Nephron (organoid): ENCODE data around the gene CTNNA3.

Experiments
- H3K27ac Mint-ChIP-seq, 3 experiments: 2 replicates each; pipeline ENCODE4 v1.8.0; 2020; ENCODE audit warnings: mixed read lengths in 3 of 3, mild to moderate bottlenecking in 2 of 3, moderate library complexity in 1 of 3
- H3K27me3 Mint-ChIP-seq: 2 replicates; pipeline ENCODE4 v1.8.0; 2021; ENCODE audit warnings: low read depth, mild to moderate bottlenecking, moderate library complexity, mixed read lengths
- H3K36me3 Mint-ChIP-seq: 2 replicates; pipeline ENCODE4 v1.8.0; 2020; ENCODE audit warnings: low read depth, mixed read lengths
- H3K4me1 Mint-ChIP-seq: 2 replicates; pipeline ENCODE4 v1.8.0; 2020; ENCODE audit warnings: mixed read lengths
- H3K4me3 Mint-ChIP-seq, 3 experiments: 2 replicates each; pipeline ENCODE4 v1.8.0; 2020; ENCODE audit warnings: mild to moderate bottlenecking in 3 of 3, mixed read lengths in 3 of 3, moderate library complexity in 2 of 3
- H3K9me3 Mint-ChIP-seq: 2 replicates; pipeline ENCODE4 v1.8.0; 2020; ENCODE audit warnings: mixed read lengths
- CTCF ChIP-seq, 3 experiments: fragments of 200-600 bp; sonication (generic); IDR thresholded peaks; one replicate each; pipeline ENCODE4 v1.5.0; 2021; ENCODE audit warnings: antibody characterized with exemption in 3 of 3; ENCODE audit not compliant: unreplicated experiment in 3 of 3

The CTNNA3 gene

GRCh38 chr10:66513504-66513903, 1182.5 kb downstream of the CTNNA3 start:
- TF ChIP-seq CTCF (IDR thresholded peaks at IDR 0.05; ENCODE audit: unreplicated experiment in 3 of 3) = no peak
- H3K36me3 Mint-ChIP-seq = no peaks in the 10 kb centered on the region

GRCh38 chr10:66505003-66505657, 1190.9 kb downstream of the CTNNA3 start:
- no peak for TF ChIP-seq CTCF (IDR thresholded peaks at IDR 0.05; ENCODE audit: unreplicated experiment in 3 of 3)
- peaks cover 4% of the 10 kb centered on the region for H3K27me3 Mint-ChIP-seq
- H3K9me3 Mint-ChIP-seq = no peaks in the 10 kb centered on the region
- H3K4me3 Mint-ChIP-seq = no peak overlapping the region
- no peak overlapping the region for H3K27ac Mint-ChIP-seq
- H3K4me1 Mint-ChIP-seq = no peaks in the 10 kb centered on the region
- no peaks in the 10 kb centered on the region for H3K36me3 Mint-ChIP-seq

More at GRCh38 chr10:66513504-66513903, 1182.5 kb downstream of the CTNNA3 start:
- Mint-ChIP-seq H3K9me3 (no peaks in the 10 kb centered on the region), H3K4me1 (no peaks in the 10 kb centered on the region), H3K4me3 (no peak overlapping the region), H3K27me3 (no peaks in the 10 kb centered on the region), H3K27ac (no peak overlapping the region)

GRCh38 chr10:66501356-66501755, 1194.6 kb downstream of the CTNNA3 start:
- H3K36me3 Mint-ChIP-seq = no peaks in the 10 kb centered on the region
- TF ChIP-seq CTCF (IDR thresholded peaks at IDR 0.05; ENCODE audit: unreplicated experiment in 3 of 3) = no peak
- peaks cover 4% of the 10 kb centered on the region for H3K27me3 Mint-ChIP-seq
- H3K4me1 Mint-ChIP-seq = no peaks in the 10 kb centered on the region
- H3K4me3 Mint-ChIP-seq = no peak overlapping the region
- no peaks in the 10 kb centered on the region for H3K9me3 Mint-ChIP-seq
- H3K27ac Mint-ChIP-seq = no peak overlapping the region

GRCh38 chr10:66483966-66484365, 1212.0 kb downstream of the CTNNA3 start:
- no peaks in the 10 kb centered on the region for H3K36me3 Mint-ChIP-seq
- no peak for TF ChIP-seq CTCF (IDR thresholded peaks at IDR 0.05; ENCODE audit: unreplicated experiment in 3 of 3)
- no peak overlapping the region for H3K4me3 Mint-ChIP-seq
- no peak overlapping the region for H3K27ac Mint-ChIP-seq
- no peaks in the 10 kb centered on the region for H3K4me1 Mint-ChIP-seq
- no peaks in the 10 kb centered on the region for H3K27me3 Mint-ChIP-seq
- H3K9me3 Mint-ChIP-seq = peaks cover 3% of the 10 kb centered on the region

- Mint-ChIP-seq H3K4me1 (no peaks in the 10 kb centered on the region), H3K9me3 (no peaks in the 10 kb centered on the region), H3K27me3 (no peaks in the 10 kb centered on the region), H3K36me3 (no peaks in the 10 kb centered on the region), H3K4me3 (no peak overlapping the region), H3K27ac (no peak overlapping the region)
- TF ChIP-seq CTCF (IDR thresholded peaks at IDR 0.05; ENCODE audit: unreplicated experiment in 3 of 3) = no peak
These were observed 1223.8 kb downstream of the CTNNA3 start for GRCh38 chr10:66472156-66472555.

- TF ChIP-seq CTCF (IDR thresholded peaks at IDR 0.05; ENCODE audit: unreplicated experiment in 3 of 3) = no peak
- H3K27ac Mint-ChIP-seq = no peak overlapping the region
- no peak overlapping the region for H3K4me3 Mint-ChIP-seq
These were observed 1229.0 kb downstream of the CTNNA3 start for GRCh38 chr10:66467042-66467441.

More at GRCh38 chr10:66467042-66467441, 1229.0 kb downstream of the CTNNA3 start:
- Mint-ChIP-seq H3K9me3 (peaks cover 3% of the 10 kb centered on the region), H3K36me3 (no peaks in the 10 kb centered on the region), H3K27me3 (no peaks in the 10 kb centered on the region), H3K4me1 (no peaks in the 10 kb centered on the region)
